SK-N-MC (cell line): ENCODE results near the gene SUN1.

Source experiments
- EZH2 ChIP-seq: fragments of 200-600 bp; sonication (generic); IDR thresholded peaks from one replicate; pipeline ENCODE4 v1.6.1; 2017; ENCODE audit warnings: antibody characterized with exemption
- FOXP2 ChIP-seq: optimal IDR thresholded peaks from 2 replicates; pipeline ENCODE3; 2011; ENCODE audit warnings: mild to moderate bottlenecking, moderate library complexity; ENCODE audit not compliant: insufficient read depth; ENCODE audit errors: extremely low read length, control extremely low read depth
- POLR2AphosphoS5 ChIP-seq: IDR thresholded peaks from 2 replicates; pipeline ENCODE4 v1.6.1; 2012; ENCODE audit warnings: mild to moderate bottlenecking, low read depth, low read length, borderline replicate concordance

GRCh38 chr7:877312-878232 lies 45.3 kb downstream of the SUN1 start:
- TF ChIP-seq EZH2 (no peak), POLR2AphosphoS5 (no peak), FOXP2 (no peak)
